H9 (cell line): ENCODE measurements around the gene ZFAND3. TPM values are rescaled to one million over a fixed set of nuclear protein-coding genes. Genes with fewer than 3 reads are reported as not detected.
A peak's percentile ranks its signal among the peaks of the same experiment; 100 is the strongest.

Experiments used
- DNase-seq: peaks from one replicate; pipeline ENCODE4 v3.0.0-alpha.2; 2017
- H2AFZ ChIP-seq: one replicate; pipeline ENCODE4 v1.6.1; 2013; ENCODE audit warnings: mild to moderate bottlenecking, low read length, control low read depth, moderate library complexity
- H2AK5ac ChIP-seq: 2 replicates; pipeline ENCODE4 v1.6.1; 2013; ENCODE audit warnings: low read length, control low read depth, mixed read lengths; ENCODE audit not compliant: insufficient read length
- H2BK120ac ChIP-seq: one replicate; pipeline ENCODE4 v1.6.1; 2013; ENCODE audit warnings: low read depth, mild to moderate bottlenecking, low read length, control low read depth, inconsistent platforms; ENCODE audit not compliant: poor library complexity, severe bottlenecking
- H2BK12ac ChIP-seq: 2 replicates; pipeline ENCODE4 v1.6.1; 2013; ENCODE audit warnings: low read length, control low read depth, mixed read lengths, low read depth; ENCODE audit not compliant: insufficient read length
- H2BK15ac ChIP-seq: 2 replicates; pipeline ENCODE4 v1.6.1; 2013; ENCODE audit warnings: low read depth, low read length, control low read depth
- H2BK20ac ChIP-seq: one replicate; pipeline ENCODE4 v1.6.1; 2013; ENCODE audit warnings: low read depth, mild to moderate bottlenecking, low read length, control low read depth, inconsistent platforms; ENCODE audit not compliant: poor library complexity, severe bottlenecking
- H2BK5ac ChIP-seq: 2 replicates; pipeline ENCODE4 v1.6.1; 2013; ENCODE audit warnings: low read length, control low read depth, mixed read lengths; ENCODE audit not compliant: insufficient read length
- H3K14ac ChIP-seq: 2 replicates; pipeline ENCODE4 v1.6.1; 2013; ENCODE audit warnings: low read length, control low read depth; ENCODE audit not compliant: insufficient read depth
- H3K18ac ChIP-seq: 2 replicates; pipeline ENCODE4 v1.6.1; 2013; ENCODE audit warnings: low read depth, mild to moderate bottlenecking, mixed read lengths, low read length, control low read depth; ENCODE audit not compliant: insufficient read length
- H3K23ac ChIP-seq: 2 replicates; pipeline ENCODE4 v1.6.1; 2013; ENCODE audit warnings: low read length, control low read depth, mixed read lengths, low read depth; ENCODE audit not compliant: insufficient read length
- H3K23me2 ChIP-seq: 2 replicates; pipeline ENCODE4 v1.6.1; 2013; ENCODE audit warnings: low read depth, mild to moderate bottlenecking, mixed read lengths, low read length, control low read depth; ENCODE audit not compliant: insufficient read length, poor library complexity, severe bottlenecking
- H3K27ac ChIP-seq: 2 replicates; pipeline ENCODE4 v1.5.1; 2013; ENCODE audit warnings: low read length, control low read depth, mixed read lengths, low read depth; ENCODE audit not compliant: insufficient read length
- H3K27me3 ChIP-seq: 2 replicates; pipeline ENCODE4 v1.6.1; 2013; ENCODE audit warnings: low read length, control low read depth, inconsistent platforms; ENCODE audit not compliant: insufficient read depth
- H3K4ac ChIP-seq: 2 replicates; pipeline ENCODE4 v1.6.1; 2013; ENCODE audit warnings: low read depth, mild to moderate bottlenecking, control low read depth, inconsistent platforms, low read length, moderate library complexity
- H3K4me1 ChIP-seq: 2 replicates; pipeline ENCODE4 v1.6.1; 2013; ENCODE audit warnings: low read length, control low read depth, inconsistent platforms; ENCODE audit not compliant: insufficient read depth
- H3K4me2 ChIP-seq: 2 replicates; pipeline ENCODE4 v1.6.1; 2013; ENCODE audit warnings: low read length, control low read depth, mixed read lengths; ENCODE audit not compliant: insufficient read length, insufficient read depth
- H3K56ac ChIP-seq: 2 replicates; pipeline ENCODE4 v1.6.1; 2013; ENCODE audit warnings: low read depth, mild to moderate bottlenecking, mixed read lengths, low read length, control low read depth; ENCODE audit not compliant: insufficient read length
- H3K79me1 ChIP-seq: 2 replicates; pipeline ENCODE4 v1.6.1; 2013; ENCODE audit warnings: low read depth, mild to moderate bottlenecking, moderate library complexity, low read length, control low read depth, inconsistent platforms; ENCODE audit not compliant: insufficient read depth, poor library complexity, severe bottlenecking
- H3K79me2 ChIP-seq: 2 replicates; pipeline ENCODE4 v1.6.1; 2013; ENCODE audit warnings: low read length, control low read depth, inconsistent platforms; ENCODE audit not compliant: insufficient read depth
- H3K9ac ChIP-seq: 2 replicates; pipeline ENCODE4 v1.6.1; 2013; ENCODE audit warnings: low read length, control low read depth, mixed read lengths; ENCODE audit not compliant: insufficient read length; ENCODE audit errors: extremely low read depth
- H3K9me3 ChIP-seq: one replicate; pipeline ENCODE4 v1.6.1; 2013; ENCODE audit warnings: low read depth, low read length, inconsistent platforms; ENCODE audit not compliant: control insufficient read depth
- H3T11ph ChIP-seq: one replicate; pipeline ENCODE4 v1.6.1; 2013; ENCODE audit warnings: mild to moderate bottlenecking, low read length, control low read depth, inconsistent platforms
- H4K20me1 ChIP-seq: one replicate; pipeline ENCODE4 v1.6.1; 2013; ENCODE audit not compliant: control insufficient read depth, insufficient read length, insufficient read depth
- H4K5ac ChIP-seq: 2 replicates; pipeline ENCODE4 v1.6.1; 2013; ENCODE audit warnings: low read depth, mild to moderate bottlenecking, mixed read lengths, low read length, control low read depth; ENCODE audit not compliant: insufficient read length
- H4K8ac ChIP-seq: replicated peaks from 2 replicates; pipeline ENCODE4 v1.6.1; 2013; ENCODE audit warnings: low read length, control low read depth, mixed read lengths, low read depth; ENCODE audit not compliant: insufficient read length
- H4K91ac ChIP-seq: 2 replicates; pipeline ENCODE4 v1.6.1; 2013; ENCODE audit warnings: low read depth, mild to moderate bottlenecking, moderate library complexity, mixed read lengths, low read length, control low read depth; ENCODE audit not compliant: insufficient read length
- H3K27ac Mint-ChIP-seq, 3 experiments: 2 replicates in 2 of 3; 3 replicates in 1 of 3; pipeline ENCODE4 v1.8.0; 2020 to 2021; ENCODE audit warnings: mixed read lengths in 3 of 3, mild to moderate bottlenecking in 1 of 3, moderate library complexity in 1 of 3
- H3K27me3 Mint-ChIP-seq: 2 replicates; pipeline ENCODE4 v1.8.0; 2021; ENCODE audit warnings: low read depth, mild to moderate bottlenecking, moderate library complexity, mixed read lengths
- H3K36me3 Mint-ChIP-seq, 3 experiments: 2 replicates in 2 of 3; 3 replicates in 1 of 3; pipeline ENCODE4 v1.8.0; 2020 to 2021; ENCODE audit warnings: low read depth in 3 of 3, mixed read lengths in 3 of 3; ENCODE audit not compliant: insufficient read depth in 1 of 3
- H3K4me1 Mint-ChIP-seq, 2 experiments: 2 replicates each; pipeline ENCODE4 v1.8.0; 2020; ENCODE audit warnings: mixed read lengths in 2 of 2
- H3K4me3 Mint-ChIP-seq, 2 experiments: 2 replicates in 1 of 2; 3 replicates in 1 of 2; pipeline ENCODE4 v1.8.0; 2020 to 2021; ENCODE audit warnings: mild to moderate bottlenecking in 2 of 2, mixed read lengths in 2 of 2, moderate library complexity in 1 of 2
- H3K9me3 Mint-ChIP-seq, 2 experiments: 2 replicates in 1 of 2; 3 replicates in 1 of 2; pipeline ENCODE4 v1.8.0; 2020; ENCODE audit warnings: mild to moderate bottlenecking in 2 of 2, mixed read lengths in 2 of 2, moderate library complexity in 1 of 2
- CTCF ChIP-seq: fragments of 200-600 bp; sonication (generic); conservative IDR thresholded peaks from 3 replicates; pipeline ENCODE4 v1.8.0; 2021; ENCODE audit warnings: antibody characterized with exemption, mild to moderate bottlenecking
- WGBS: extraction: QIAGEN DNeasy Blood & Tissue Kit; methylation state at CpG from one replicate; pipeline ENCODE4 v1.1.7; 2013; ENCODE audit warnings: missing lambda C conversion rate, low lambda C conversion rate, mixed read lengths; ENCODE audit not compliant: insufficient read length; ENCODE audit errors: extremely low coverage; 5-methylcytosine and 5-hydroxymethylcytosine counted together
- total RNA-seq: library from RNA; stranded (reverse); gene quantifications from 2 replicates; pipeline ENCODE4 v1.2.1, GENCODE V29; 2021

Gene ZFAND3
- total RNA-seq, 1 experiment from 2014 or later = 57.7 TPM

GRCh38 chr6:38146021-38146733 is 326.6 kb downstream of the ZFAND3 start:
- no peak overlapping the region for H3K56ac ChIP-seq
- no peak overlapping the region for H3K27ac ChIP-seq
- no peak overlapping the region for H4K5ac ChIP-seq
- no peaks in the 10 kb centered on the region for H3K79me2 ChIP-seq
- Mint-ChIP-seq H3K4me3 (no peak overlapping the region), H3K27ac (peak overlapping the region; percentile 7 to 60 (median 14); a peak in 3 of 7 replicates), H3K4me1 (peaks cover 57 to 66% of the 10 kb centered on the region in 2 experiments), H3K36me3 (no peaks in the 10 kb centered on the region), H3K9me3 (no peaks in the 10 kb centered on the region), H3K27me3 (no peaks in the 10 kb centered on the region)
- no peak overlapping the region for H4K8ac ChIP-seq
- H2BK20ac ChIP-seq = no peak overlapping the region
- no peak overlapping the region for H3K9ac ChIP-seq
- no CpG with 5 or more reads among the region's 8 CpGs for WGBS
- no peak overlapping the region for H3K4me2 ChIP-seq
- no peak overlapping the region for H2BK5ac ChIP-seq
- H2AK5ac ChIP-seq = no peak overlapping the region
- no peak overlapping the region for H3K18ac ChIP-seq
- no peak overlapping the region for H2BK120ac ChIP-seq
- no peaks in the 10 kb centered on the region for H3K27me3 ChIP-seq
- H4K91ac ChIP-seq = no peak overlapping the region
- H3K23me2 ChIP-seq = no peaks in the 10 kb centered on the region
- H3K9me3 ChIP-seq = no peaks in the 10 kb centered on the region
- no peaks in the 10 kb centered on the region for H3K79me1 ChIP-seq
- H3K4ac ChIP-seq = no peak overlapping the region
- DNase-seq = no peak
- no peak overlapping the region for H2BK15ac ChIP-seq
- no peak overlapping the region for H3T11ph ChIP-seq
- no peak overlapping the region for H3K14ac ChIP-seq
- no peak overlapping the region for H2BK12ac ChIP-seq
- H3K23ac ChIP-seq = no peak overlapping the region
- no peaks in the 10 kb centered on the region for H4K20me1 ChIP-seq
- no peak overlapping the region for H2AFZ ChIP-seq
- TF ChIP-seq CTCF = no peak
- H3K4me1 ChIP-seq = no peaks in the 10 kb centered on the region
